ENCODE results near the gene OPCML.
"Not testable (repeated sequence)": the region's sequence is repeated elsewhere in the genome, so short reads cannot be mapped to it uniquely, and the experiment has no call there.

The OPCML gene

DNA sequence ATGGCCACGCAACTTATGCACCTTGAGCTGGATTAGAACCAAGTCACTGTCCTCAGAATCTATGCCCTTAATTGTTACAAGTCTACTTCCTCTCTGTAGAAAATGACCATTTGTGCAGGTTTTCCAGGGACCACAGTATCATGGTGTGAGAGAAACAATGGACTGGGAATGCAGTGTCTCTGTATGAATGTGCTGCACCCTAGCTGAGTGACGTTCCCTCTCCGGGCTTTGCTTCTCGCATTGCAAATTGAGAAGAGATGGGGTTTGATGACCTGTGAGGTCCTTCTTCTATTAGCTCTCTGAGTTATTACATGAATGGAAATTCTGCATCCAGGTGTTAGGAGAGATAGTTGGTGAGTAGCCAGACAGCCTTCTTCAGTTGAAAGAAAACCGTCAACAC is 1109.6 kb downstream of the OPCML start:
- DNase-seq (ENCODE audit: low spot score), result no peak

GRCh38 chr11:132421555-132421954 is 1110.7 kb downstream of the OPCML start:
- no peak for DNase-seq (ENCODE audit: low spot score)

DNA sequence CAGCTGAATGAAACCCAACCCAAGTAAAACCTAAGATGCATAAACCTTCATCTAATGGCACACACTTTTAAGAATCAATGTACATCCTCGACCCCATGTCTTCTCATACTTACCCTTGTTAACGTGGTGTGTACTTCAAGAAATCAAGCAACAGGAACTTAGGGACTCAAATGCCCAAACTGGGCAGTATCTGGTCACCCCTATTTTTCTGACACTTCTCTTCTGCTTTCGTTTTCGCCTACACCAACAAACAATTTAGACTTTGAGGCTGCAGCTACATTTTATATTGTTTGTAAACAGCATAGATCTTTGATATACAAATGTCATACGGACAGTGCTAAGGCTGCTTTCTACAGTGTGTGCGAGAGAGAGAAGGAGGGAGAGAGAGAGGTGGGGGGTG is 1117.8 kb downstream of the OPCML start:
- no peak for DNase-seq (ENCODE audit: low spot score)

DNA sequence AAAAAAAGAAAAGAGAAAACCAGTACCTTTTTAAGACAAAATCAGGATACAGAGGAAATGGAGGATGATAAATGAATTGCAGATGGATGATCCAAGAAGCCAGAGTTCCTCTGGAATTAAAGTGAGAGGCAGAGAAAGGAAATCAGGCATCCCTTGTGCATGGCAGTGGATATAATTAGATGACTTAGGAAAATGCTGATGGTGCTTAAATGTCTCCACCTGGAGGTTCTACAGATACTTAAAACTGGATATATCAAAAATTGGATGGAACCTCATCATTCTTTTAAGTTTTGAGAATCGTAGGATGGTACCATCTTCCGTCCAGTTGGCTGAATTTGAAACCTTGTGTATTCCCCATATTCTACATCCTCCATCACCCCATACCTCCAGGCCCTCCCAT is 1121.9 kb downstream of the OPCML start:
- no peak for DNase-seq (ENCODE audit: low spot score)

- no peak for DNase-seq (ENCODE audit: low spot score)
These were observed 1122.5 kb downstream of the OPCML start for GRCh38 chr11:132409573-132410355.

DNA sequence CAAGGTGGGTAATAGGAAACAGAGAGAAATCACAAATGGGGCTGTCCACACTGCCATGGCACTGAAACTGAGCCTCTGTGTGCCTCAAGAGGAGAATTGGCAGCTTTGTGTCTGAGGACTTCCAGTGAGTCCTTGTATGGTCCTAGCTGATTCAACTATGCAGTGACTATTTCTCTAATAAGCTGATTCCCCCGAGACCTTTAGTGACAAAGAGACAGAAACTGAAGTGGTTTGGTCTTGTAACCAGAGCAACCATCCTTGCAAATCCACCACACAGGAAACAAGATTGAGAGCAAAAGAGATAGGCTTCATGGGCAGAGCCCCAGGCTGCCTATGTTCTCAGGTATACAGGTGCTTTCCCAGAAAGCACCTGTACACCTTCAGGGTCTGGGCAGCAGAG is 1123.4 kb downstream of the OPCML start:
- no peak for DNase-seq (ENCODE audit: low spot score)

- DNase-seq (ENCODE audit: low spot score), result no peak
These were observed 1126.6 kb downstream of the OPCML start for GRCh38 chr11:132405728-132406127.

- no peak for DNase-seq (ENCODE audit: low spot score)
These were observed 1130.1 kb downstream of the OPCML start for GRCh38 chr11:132402071-132402684.

DNA sequence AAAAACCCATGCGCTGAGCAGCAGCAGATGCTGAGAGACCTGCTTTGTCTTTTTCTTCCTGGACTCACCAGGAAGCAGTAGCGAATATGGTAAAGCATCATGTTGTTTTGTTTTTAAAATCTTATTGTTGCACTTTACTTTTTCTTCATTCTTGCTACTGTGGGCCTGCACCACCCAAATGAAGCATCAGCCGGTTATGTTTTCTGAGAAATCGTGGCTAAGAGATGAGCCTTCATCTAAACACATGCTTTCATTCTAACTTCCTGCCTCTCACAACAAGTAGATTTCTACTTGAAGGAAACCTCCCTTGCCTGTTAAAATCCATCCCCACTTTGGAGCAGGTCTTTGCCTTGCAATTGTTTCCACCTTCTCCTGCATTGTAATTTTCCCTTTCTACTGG is 1136.0 kb downstream of the OPCML start:
- no peak for DNase-seq (ENCODE audit: low spot score)

- no peak for DNase-seq (ENCODE audit: low spot score)
These were observed 1136.9 kb downstream of the OPCML start for GRCh38 chr11:132395434-132395833.

DNA sequence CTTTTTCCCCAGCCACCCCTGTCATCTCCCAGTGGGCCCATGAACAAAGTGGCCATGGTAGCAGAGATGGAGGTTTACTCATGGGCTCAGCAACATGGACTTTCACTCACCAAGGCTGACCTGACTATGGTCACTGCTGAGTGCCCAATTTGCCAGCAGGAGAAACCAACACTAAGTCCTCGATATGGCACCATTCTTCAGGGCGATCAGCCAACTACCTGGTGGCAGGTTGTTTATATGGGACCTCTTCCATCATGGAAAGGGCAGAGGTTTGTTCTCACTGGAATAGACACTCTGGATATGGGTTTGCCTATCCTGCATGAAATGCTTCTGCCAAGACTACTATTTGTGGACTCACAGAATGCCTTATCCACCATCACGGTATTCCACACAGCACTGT is 1152.8 kb downstream of the OPCML start:
- no peak for DNase-seq (ENCODE audit: low spot score)

DNA sequence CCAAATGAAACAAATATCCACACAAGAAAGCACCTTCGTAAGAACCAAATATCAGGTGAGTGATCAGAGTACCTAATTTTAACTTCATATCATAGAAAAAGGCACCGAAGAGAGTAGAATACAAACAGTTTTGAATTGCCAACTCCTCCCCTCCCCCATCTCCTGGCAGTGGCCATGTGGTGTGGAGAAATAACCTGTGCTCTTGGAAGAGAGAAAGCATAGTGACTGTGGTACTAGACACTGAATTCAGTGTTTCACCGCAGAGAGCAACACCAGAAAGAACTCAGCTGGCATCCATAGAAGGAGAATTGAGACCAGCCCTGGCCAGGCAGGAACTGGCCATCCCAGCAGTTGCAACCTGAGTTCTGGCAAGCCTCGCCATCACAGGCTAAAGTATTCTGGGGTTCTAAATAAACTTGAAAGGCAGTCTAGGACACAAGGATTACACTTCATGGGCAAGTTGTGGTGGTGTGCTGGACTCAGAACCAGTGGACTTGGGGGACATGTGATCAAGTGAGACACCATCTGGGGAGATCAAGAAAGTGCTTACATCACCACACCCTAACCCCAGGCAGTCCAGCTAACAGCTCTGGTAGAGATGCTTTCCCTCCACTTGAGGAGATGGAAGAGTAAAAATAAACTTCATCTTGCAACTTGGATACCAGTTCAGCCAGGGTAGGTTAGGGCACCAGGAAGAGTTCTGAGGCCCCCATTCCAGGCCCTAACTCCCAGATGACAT is 1158.7 kb downstream of the OPCML start:
- no peak for DNase-seq (ENCODE audit: low spot score)

DNA sequence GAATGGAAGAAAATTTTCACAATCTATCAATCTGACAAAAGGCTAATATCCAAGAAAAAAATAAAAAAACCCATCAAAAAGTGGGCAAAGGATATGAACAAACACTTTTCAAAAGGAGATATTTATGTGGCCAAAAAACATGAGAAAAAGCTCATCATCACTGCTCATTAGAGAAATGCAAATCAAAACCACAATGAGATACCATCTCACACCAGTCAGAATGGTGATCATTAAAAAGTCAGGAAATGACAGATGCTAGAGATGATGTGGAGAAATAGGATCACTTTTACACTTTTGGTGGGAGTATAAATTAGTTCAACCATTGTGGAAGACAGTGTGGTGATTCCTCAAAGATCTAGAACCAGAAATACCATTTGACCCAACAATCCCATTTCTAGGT is 1162.2 kb downstream of the OPCML start:
- not testable (repeated sequence) for DNase-seq (ENCODE audit: low spot score)

DNA sequence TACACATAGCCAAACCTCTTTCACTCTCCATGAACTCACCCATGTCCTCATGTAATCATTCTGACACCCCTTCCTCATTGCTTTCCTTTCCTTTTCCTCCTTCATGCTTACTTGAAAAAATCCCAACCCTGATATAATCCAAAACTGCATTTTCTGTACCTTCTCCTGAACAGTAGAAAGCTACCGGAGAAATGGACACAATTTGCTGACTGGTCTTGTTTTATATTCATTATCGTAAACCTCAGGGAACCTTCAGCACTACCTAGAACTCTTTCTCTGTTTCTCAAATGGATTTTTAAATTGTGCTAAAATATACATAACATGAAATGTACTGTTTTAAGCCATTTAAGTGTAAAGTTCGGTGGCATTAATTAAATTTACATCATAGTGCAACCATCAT is 1165.0 kb downstream of the OPCML start:
- DNase-seq (ENCODE audit: low spot score), result no peak

DNA sequence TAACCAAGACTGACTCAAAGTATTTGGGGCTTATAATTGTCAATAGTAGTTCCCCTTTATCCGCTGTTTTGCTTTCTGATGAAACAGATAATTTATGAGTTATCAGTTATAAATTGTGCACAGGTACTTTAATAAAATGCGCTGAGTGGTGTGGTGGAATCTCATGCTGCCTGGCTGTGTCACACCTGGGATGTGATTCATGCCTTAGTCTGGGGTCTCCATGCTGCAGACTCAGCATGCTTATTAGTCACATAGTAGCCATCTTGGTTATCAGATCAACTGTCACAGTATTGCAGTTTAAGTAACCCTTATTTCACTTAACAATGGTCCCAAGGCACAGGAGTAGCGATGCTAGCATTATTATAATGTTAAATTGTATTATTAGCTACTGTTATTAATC is 1166.7 kb downstream of the OPCML start:
- DNase-seq (ENCODE audit: low spot score), result no peak

All from LoVo (cell line).